Fibroblast of lung (primary cell): ENCODE measurements around the gene ZNF654.

Source experiments
- CTCF ChIP-seq, 2 donors: IDR thresholded peaks in 1 of 2; conservative IDR thresholded peaks in 1 of 2; 1 replicate in 1 of 2; 2 replicates in 1 of 2; pipeline ENCODE4 v1.5.1; 2011 to 2012; ENCODE audit warnings: low read length in 2 of 2, control low read depth in 1 of 2, inconsistent platforms in 1 of 2, low read depth in 1 of 2, mild to moderate bottlenecking in 1 of 2
- EZH2 ChIP-seq: IDR thresholded peaks from 2 replicates; pipeline ENCODE4 v1.5.1; 2012; ENCODE audit warnings: low read length, control low read depth, mild to moderate bottlenecking; ENCODE audit errors: missing control alignments

- TF ChIP-seq CTCF (conservative IDR thresholded peaks at IDR 0.05 in 1 of 2, IDR thresholded peaks at IDR 0.05 in 1 of 2; ENCODE audit: low read depth in 1 of 2, low read length in 2 of 2) (no peak), EZH2 (no peak)
Observed at GRCh38 chr3:88030210-88030609, 28.8 kb upstream of the ZNF654 start.
